ENCODE data around the gene ITGA2.

DNA sequence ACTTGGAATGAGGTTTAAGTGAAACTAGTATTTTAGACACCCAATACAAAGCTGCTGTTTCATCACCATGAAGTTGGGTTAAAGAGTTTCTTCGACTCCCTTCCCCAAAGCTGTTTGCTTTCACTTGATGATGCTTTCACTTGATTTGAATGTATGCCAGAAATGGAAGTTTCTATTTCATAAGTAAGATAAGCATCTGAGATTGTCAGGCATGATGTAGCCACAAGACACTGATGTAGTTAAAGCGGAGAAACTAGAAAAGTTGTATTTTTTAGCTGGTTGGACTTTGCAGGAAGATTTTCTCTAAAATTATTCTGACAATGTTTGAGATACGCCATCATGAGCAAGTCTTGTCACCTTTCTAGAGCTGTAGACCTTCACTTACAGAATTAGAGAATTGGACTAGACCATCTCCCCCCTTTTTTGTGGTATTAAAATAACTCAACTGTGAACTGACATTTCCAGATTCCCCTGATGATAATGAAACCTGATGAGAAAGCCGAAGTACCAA, 100.4 kb downstream of the ITGA2 start:
- TF ChIP-seq EZH2 (IDR thresholded peaks at IDR 0.05), result no peak
- TF ChIP-seq POLR2AphosphoS5 (IDR thresholded peaks at IDR 0.05; ENCODE audit: low read depth, low read length), result no peak
- no peak for TF ChIP-seq POLR2A (IDR thresholded peaks at IDR 0.05; ENCODE audit: borderline replicate concordance, extremely low read depth, insufficient read depth, insufficient read length)
- no peak for TF ChIP-seq EGR1 (IDR thresholded peaks at IDR 0.05; ENCODE audit: low read depth)
- TF ChIP-seq, protein P1, sequence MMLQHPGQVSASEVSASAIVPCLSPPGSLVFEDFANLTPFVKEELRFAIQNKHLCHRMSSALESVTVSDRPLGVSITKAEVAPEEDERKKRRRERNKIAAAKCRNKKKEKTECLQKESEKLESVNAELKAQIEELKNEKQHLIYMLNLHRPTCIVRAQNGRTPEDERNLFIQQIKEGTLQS (IDR thresholded peaks at IDR 0.05), result no peak
- TF ChIP-seq, protein P2, sequence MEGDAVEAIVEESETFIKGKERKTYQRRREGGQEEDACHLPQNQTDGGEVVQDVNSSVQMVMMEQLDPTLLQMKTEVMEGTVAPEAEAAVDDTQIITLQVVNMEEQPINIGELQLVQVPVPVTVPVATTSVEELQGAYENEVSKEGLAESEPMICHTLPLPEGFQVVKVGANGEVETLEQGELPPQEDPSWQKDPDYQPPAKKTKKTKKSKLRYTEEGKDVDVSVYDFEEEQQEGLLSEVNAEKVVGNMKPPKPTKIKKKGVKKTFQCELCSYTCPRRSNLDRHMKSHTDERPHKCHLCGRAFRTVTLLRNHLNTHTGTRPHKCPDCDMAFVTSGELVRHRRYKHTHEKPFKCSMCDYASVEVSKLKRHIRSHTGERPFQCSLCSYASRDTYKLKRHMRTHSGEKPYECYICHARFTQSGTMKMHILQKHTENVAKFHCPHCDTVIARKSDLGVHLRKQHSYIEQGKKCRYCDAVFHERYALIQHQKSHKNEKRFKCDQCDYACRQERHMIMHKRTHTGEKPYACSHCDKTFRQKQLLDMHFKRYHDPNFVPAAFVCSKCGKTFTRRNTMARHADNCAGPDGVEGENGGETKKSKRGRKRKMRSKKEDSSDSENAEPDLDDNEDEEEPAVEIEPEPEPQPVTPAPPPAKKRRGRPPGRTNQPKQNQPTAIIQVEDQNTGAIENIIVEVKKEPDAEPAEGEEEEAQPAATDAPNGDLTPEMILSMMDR (IDR thresholded peaks at IDR 0.05 in 2 of 3, conservative IDR thresholded peaks at IDR 0.05 in 1 of 3; ENCODE audit: borderline replicate concordance in 1 of 3, insufficient read depth in 1 of 3, low read depth in 2 of 3, low read length in 2 of 3), result no peak
- no peak for TF ChIP-seq YY1 (IDR thresholded peaks at IDR 0.05; ENCODE audit: extremely low read depth, insufficient replicate concordance, low read depth, low read length)
- no peak for TF ChIP-seq CEBPB (IDR thresholded peaks at IDR 0.05; ENCODE audit: low read depth)
- TF ChIP-seq SRF (IDR thresholded peaks at IDR 0.05; ENCODE audit: low read depth), result no peak
- no peak for TF ChIP-seq ZFX (IDR thresholded peaks at IDR 0.05)
- no peak for TF ChIP-seq CBX3 (IDR thresholded peaks at IDR 0.05; ENCODE audit: low read depth)
- no peak for TF ChIP-seq SIN3A (IDR thresholded peaks at IDR 0.05; ENCODE audit: low read depth)
- TF ChIP-seq, protein P3, sequence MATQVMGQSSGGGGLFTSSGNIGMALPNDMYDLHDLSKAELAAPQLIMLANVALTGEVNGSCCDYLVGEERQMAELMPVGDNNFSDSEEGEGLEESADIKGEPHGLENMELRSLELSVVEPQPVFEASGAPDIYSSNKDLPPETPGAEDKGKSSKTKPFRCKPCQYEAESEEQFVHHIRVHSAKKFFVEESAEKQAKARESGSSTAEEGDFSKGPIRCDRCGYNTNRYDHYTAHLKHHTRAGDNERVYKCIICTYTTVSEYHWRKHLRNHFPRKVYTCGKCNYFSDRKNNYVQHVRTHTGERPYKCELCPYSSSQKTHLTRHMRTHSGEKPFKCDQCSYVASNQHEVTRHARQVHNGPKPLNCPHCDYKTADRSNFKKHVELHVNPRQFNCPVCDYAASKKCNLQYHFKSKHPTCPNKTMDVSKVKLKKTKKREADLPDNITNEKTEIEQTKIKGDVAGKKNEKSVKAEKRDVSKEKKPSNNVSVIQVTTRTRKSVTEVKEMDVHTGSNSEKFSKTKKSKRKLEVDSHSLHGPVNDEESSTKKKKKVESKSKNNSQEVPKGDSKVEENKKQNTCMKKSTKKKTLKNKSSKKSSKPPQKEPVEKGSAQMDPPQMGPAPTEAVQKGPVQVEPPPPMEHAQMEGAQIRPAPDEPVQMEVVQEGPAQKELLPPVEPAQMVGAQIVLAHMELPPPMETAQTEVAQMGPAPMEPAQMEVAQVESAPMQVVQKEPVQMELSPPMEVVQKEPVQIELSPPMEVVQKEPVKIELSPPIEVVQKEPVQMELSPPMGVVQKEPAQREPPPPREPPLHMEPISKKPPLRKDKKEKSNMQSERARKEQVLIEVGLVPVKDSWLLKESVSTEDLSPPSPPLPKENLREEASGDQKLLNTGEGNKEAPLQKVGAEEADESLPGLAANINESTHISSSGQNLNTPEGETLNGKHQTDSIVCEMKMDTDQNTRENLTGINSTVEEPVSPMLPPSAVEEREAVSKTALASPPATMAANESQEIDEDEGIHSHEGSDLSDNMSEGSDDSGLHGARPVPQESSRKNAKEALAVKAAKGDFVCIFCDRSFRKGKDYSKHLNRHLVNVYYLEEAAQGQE (IDR thresholded peaks at IDR 0.05; ENCODE audit: low read depth), result no peak
